Measurements from ENCODE around the gene DLGAP1.

DLGAP1 gene

GRCh38 chr18:3599861-3600260 is 855.2 kb downstream of the DLGAP1 start:
- no peak for TF ChIP-seq CTCF (IDR thresholded peaks at IDR 0.05; ENCODE audit: extremely low read depth, missing control alignments)
- no peak for DNase-seq (ENCODE audit: low spot score)

GRCh38 chr18:3599195-3599594 is 855.9 kb downstream of the DLGAP1 start:
- no peak for DNase-seq (ENCODE audit: low spot score)
- no peak for TF ChIP-seq CTCF (IDR thresholded peaks at IDR 0.05; ENCODE audit: extremely low read depth, missing control alignments)

DNA sequence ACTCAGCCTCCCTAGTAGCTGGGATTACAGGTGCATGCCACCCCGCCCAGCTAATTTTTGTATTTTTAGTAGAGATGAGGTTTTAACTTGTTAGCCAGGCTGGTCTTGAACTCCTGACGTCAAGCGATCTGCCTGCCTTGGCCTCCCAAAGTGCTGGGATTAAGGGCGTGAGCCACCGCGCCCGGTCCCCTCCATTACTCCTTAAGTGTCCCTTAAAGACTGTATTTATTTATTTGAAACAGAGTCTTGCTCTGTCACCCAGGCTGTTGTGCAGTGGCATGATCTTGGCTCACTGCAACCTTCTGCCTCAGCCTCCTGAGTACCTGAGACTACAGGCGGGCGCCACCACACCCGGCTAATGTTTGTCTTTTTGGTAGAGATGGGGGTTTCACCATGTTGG is 856.5 kb downstream of the DLGAP1 start:
- DNase-seq (ENCODE audit: low spot score), result no peak
- no peak for TF ChIP-seq CTCF (IDR thresholded peaks at IDR 0.05; ENCODE audit: extremely low read depth, missing control alignments)

- DNase-seq (ENCODE audit: low spot score), result no peak
- TF ChIP-seq CTCF (IDR thresholded peaks at IDR 0.05; ENCODE audit: extremely low read depth, missing control alignments), result no peak
Observed at GRCh38 chr18:3597409-3598357, 857.4 kb downstream of the DLGAP1 start.

DNA sequence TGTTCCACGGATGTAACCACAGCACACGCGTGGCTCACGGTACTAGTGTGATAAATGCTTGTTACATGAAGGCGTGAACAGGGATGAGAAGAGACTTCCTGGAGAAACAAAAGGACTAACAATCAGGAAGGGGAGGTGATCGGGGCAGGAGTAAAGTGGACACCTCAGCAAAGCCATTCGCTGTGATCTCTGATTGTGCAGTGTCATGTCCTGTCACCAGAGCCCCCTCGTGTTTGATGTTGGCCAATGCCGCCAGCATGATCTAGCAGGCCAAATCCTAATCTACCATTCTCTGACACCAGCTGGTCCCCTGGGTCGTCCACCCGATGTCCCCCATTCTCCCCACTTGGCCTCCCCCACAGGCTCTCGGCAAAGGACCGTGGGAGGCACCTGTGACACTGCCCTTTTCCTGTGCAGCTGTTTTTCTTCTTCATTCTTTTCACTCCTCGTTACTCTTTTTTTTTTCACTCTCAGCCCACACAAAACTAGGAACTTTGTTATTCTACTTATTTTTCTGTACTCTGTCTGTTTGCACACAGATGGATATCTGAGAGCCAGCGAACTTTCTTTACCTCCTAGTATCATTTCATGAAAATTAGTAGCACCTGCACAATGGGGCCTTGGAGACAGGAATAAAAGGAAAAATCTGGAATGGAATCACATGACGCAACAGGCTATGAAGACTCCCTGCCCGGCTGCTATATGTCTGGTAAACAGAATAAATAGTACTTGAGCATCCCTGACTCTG is 858.3 kb downstream of the DLGAP1 start:
- DNase-seq (ENCODE audit: low spot score), result peak; percentile 52
- peak; percentile 40 for TF ChIP-seq CTCF (IDR thresholded peaks at IDR 0.05; ENCODE audit: extremely low read depth, missing control alignments)

DNA sequence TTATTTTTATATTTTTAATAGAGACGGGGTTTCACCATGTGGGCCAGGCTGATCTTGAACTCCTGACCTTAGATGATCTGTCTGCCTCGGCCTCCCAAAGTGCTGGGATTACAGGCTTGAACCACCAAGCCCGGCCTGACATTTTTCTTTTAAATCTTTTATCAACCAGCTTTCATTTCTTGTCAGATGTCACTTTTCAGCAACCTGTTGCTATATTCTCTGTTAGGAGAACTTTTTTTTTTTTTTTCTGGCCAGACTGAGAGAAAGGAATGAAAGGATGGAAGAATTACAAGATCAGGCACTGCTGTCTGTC is 858.8 kb downstream of the DLGAP1 start:
- DNase-seq (ENCODE audit: low spot score), result no peak
- no peak for TF ChIP-seq CTCF (IDR thresholded peaks at IDR 0.05; ENCODE audit: extremely low read depth, missing control alignments)

All from GM20000 (cell line).